Measurements from ENCODE around the gene ANTXR2.

- no peak for TF ChIP-seq CTCF (IDR thresholded peaks at IDR 0.05)
- TF ChIP-seq POLR2A (IDR thresholded peaks at IDR 0.05), result no peak
Observed at GRCh38 chr4:80107374-80107773, 34.3 kb upstream of the ANTXR2 start.

Measured in Peyer's patch (tissue), 4 donors.